ENCODE measurements around the gene ADRM1.

DNA sequence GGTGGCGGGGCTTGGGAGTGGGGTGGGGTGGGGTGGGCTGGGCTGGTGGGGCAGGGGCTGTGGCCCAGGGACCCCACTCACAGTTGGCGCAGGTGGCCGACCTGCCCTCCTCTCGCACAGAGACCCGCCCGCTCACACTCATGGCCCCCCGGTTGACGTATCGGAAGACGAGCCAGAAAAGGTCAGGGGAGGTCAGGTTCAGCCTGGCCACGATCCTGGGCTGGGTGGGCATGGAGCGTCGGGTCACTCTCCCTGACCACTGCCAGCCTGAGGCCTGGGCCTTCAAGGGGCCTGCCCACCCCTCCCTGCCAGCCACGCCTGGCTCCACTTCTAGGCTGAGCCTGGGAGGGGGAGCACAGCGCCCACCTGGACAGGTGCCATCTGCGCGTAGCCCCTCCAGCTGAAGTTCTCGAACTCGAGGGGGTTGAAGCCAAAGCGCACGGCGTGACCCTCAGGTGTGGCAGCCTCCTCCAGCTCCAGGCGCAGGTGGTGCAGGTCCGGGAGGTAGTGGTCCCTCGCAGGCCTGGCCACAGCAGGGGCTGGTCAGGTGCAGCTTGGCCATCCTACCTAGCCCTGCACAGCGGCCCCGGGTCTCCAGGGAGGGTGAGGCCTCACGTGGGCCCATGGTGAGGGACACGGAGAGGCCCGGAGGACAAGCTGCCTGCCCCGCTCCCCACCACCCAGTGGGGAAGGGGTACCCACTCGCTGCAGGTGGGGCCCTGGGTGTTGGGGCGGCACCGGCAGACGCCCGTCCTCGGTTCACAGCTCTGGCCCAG is 31.2 kb downstream of the ADRM1 start:
- no peak for TF ChIP-seq USF1 (IDR thresholded peaks at IDR 0.05)
- no peak for TF ChIP-seq YY1 (IDR thresholded peaks at IDR 0.05; ENCODE audit: low read depth)
- no peak for TF ChIP-seq EP300 (IDR thresholded peaks at IDR 0.05; ENCODE audit: borderline replicate concordance)
- TF ChIP-seq CREB1 (IDR thresholded peaks at IDR 0.05; ENCODE audit: low read depth), result no peak
- no peak for TF ChIP-seq ZBTB7A (IDR thresholded peaks at IDR 0.05; ENCODE audit: low read depth)
- no peak for TF ChIP-seq RAD21 (IDR thresholded peaks at IDR 0.05; ENCODE audit: low read depth)
- no peak for TF ChIP-seq CEBPB (IDR thresholded peaks at IDR 0.05)
- no peak for TF ChIP-seq TAF1 (IDR thresholded peaks at IDR 0.05; ENCODE audit: low read depth)
- TF ChIP-seq TCF12 (IDR thresholded peaks at IDR 0.05; ENCODE audit: low read depth), result no peak
- TF ChIP-seq MAX (IDR thresholded peaks at IDR 0.05), result no peak
- no peak for TF ChIP-seq NFIC (IDR thresholded peaks at IDR 0.05)
- no peak for TF ChIP-seq FOXM1 (IDR thresholded peaks at IDR 0.05; ENCODE audit: borderline replicate concordance, low read depth)
- no peak for TF ChIP-seq TEAD4 (IDR thresholded peaks at IDR 0.05)
